GM19193 (cell line): ENCODE results near the gene CRAMP1.

ENCODE experiments used
- POLR2A ChIP-seq: IDR thresholded peaks from 4 replicates; pipeline ENCODE4 v1.6.1; 2011; ENCODE audit not compliant: insufficient read depth, insufficient read length; ENCODE audit errors: extremely low read depth

The CRAMP1 gene

GRCh38 chr16:1619976-1620375 lies 7.8 kb downstream of the CRAMP1 start:
- no peak for TF ChIP-seq POLR2A

GRCh38 chr16:1620391-1620790 lies 8.2 kb downstream of the CRAMP1 start:
- TF ChIP-seq POLR2A = no peak

- no peak for TF ChIP-seq POLR2A
These were observed 9.7 kb downstream of the CRAMP1 start for GRCh38 chr16:1621851-1622250.

GRCh38 chr16:1626327-1626726 lies 14.2 kb downstream of the CRAMP1 start:
- no peak for TF ChIP-seq POLR2A

GRCh38 chr16:1626776-1627175 lies 14.6 kb downstream of the CRAMP1 start:
- TF ChIP-seq POLR2A = no peak

GRCh38 chr16:1630450-1631213 lies 18.5 kb downstream of the CRAMP1 start:
- TF ChIP-seq POLR2A = no peak

GRCh38 chr16:1631230-1631629 lies 19.1 kb downstream of the CRAMP1 start:
- no peak for TF ChIP-seq POLR2A

- TF ChIP-seq POLR2A = no peak
These were observed 19.9 kb downstream of the CRAMP1 start for GRCh38 chr16:1631931-1632637.

- no peak for TF ChIP-seq POLR2A
These were observed 20.4 kb downstream of the CRAMP1 start for GRCh38 chr16:1632638-1632970.

GRCh38 chr16:1633310-1633709 lies 21.1 kb downstream of the CRAMP1 start:
- TF ChIP-seq POLR2A = no peak

GRCh38 chr16:1634541-1634940 lies 22.4 kb downstream of the CRAMP1 start:
- TF ChIP-seq POLR2A = no peak

GRCh38 chr16:1635070-1635469 lies 22.9 kb downstream of the CRAMP1 start:
- no peak for TF ChIP-seq POLR2A

- TF ChIP-seq POLR2A = no peak
These were observed 25.4 kb downstream of the CRAMP1 start for GRCh38 chr16:1637526-1637925.

GRCh38 chr16:1638757-1639156 lies 26.6 kb downstream of the CRAMP1 start:
- TF ChIP-seq POLR2A = no peak

GRCh38 chr16:1639282-1639681 lies 27.1 kb downstream of the CRAMP1 start:
- no peak for TF ChIP-seq POLR2A

- no peak for TF ChIP-seq POLR2A
These were observed 27.7 kb downstream of the CRAMP1 start for GRCh38 chr16:1639860-1640259.
